GM12878 (cell line): ENCODE results near the gene POFUT2. TPM values are rescaled to one million over a fixed set of nuclear protein-coding genes. Genes with fewer than 3 reads are reported as not detected.

ENCODE experiments used
- ATAC-seq: fragments of 200-7000 bp; cut with Tn5 transposase; 3 replicates; pipeline ENCODE4 v1.9.1; 2020; ENCODE audit warnings: mild to moderate bottlenecking, moderate library complexity
- BruUV-seq: library from RNA; stranded (reverse); fragments of 400-500 nt; replicated peaks from 2 replicates; lab custom pipeline; 2021; lab: Mats Ljungman, UMichigan
- CTCF ChIA-PET: fragments of 300-600 bp; sonication (Branson Sonifier 250); formaldehyde crosslinking; extraction: SDS; loops from one replicate; lab custom pipeline; 2021; ENCODE audit warnings: inconsistent platforms; lab: Yijun Ruan, JAX
- POLR2A ChIA-PET: fragments of 350-600 bp; formaldehyde crosslinking; extraction: SDS; loops from one replicate; lab custom pipeline; 2021; ENCODE audit warnings: inconsistent platforms; lab: Charles Lee
- RAD21 ChIA-PET: fragments of 300-600 bp; sonication (Branson Sonifier 250); formaldehyde crosslinking; loops from one replicate; lab custom pipeline; 2023; ENCODE audit warnings: antibody characterized with exemption; ENCODE audit not compliant: unreplicated experiment; lab: Charles Lee
- SMC1A ChIA-PET: fragments of 300-600 bp; sonication (Branson Sonifier 250); formaldehyde crosslinking; loops from one replicate; lab custom pipeline; 2023; ENCODE audit not compliant: unreplicated experiment, uncharacterized antibody; lab: Charles Lee
- DNase-seq: peaks from one replicate; pipeline ENCODE4 v3.0.0-alpha.2; 2011; ENCODE audit warnings: low read depth, low spot score
- FAIRE-seq: peaks from 3 replicates; lab custom pipeline; 2011; peaks lifted over from hg19 to GRCh38; lab: Jason Lieb, UNC
- H2AFZ ChIP-seq: 2 replicates; pipeline ENCODE4 v1.6.0; 2011; ENCODE audit warnings: low read depth, low read length, control low read depth; ENCODE audit not compliant: control insufficient read depth
- H3K27ac ChIP-seq: 2 replicates; pipeline ENCODE4 v1.5.1; 2011; ENCODE audit warnings: control low read depth; ENCODE audit not compliant: control insufficient read depth, insufficient read depth
- H3K27me3 ChIP-seq, 2 experiments: replicated peaks in 1 of 2; 2 replicates each; pipeline versions ENCODE4 v1.6.0 to v1.6.1; 2011; ENCODE audit warnings: low read length in 1 of 2; ENCODE audit not compliant: control insufficient read depth in 2 of 2, insufficient read depth in 2 of 2
- H3K36me3 ChIP-seq, 2 experiments: 2 replicates each; pipeline ENCODE4 v1.5.1; 2011; ENCODE audit warnings: low read length in 1 of 2; ENCODE audit not compliant: control insufficient read depth in 2 of 2, insufficient read depth in 2 of 2
- H3K4me1 ChIP-seq: 2 replicates; pipeline ENCODE4 v1.6.1; 2011; ENCODE audit warnings: mild to moderate bottlenecking, low read length, moderate library complexity, mixed read lengths; ENCODE audit not compliant: control insufficient read depth, insufficient read depth
- H3K4me2 ChIP-seq: 2 replicates; pipeline ENCODE4 v1.6.0; 2011; ENCODE audit warnings: control low read depth; ENCODE audit not compliant: control insufficient read depth, insufficient read depth
- H3K4me3 ChIP-seq: fragments of 200-600 bp; sonication (generic); 2 replicates; pipeline ENCODE4 v1.5.1; 2016
- H3K79me2 ChIP-seq: 2 replicates; pipeline ENCODE4 v1.6.0; 2011; ENCODE audit warnings: low read length; ENCODE audit not compliant: control insufficient read depth, insufficient read depth
- H3K9ac ChIP-seq: 2 replicates; pipeline ENCODE4 v1.8.0; 2011; ENCODE audit warnings: low read length, control low read depth, mixed read lengths; ENCODE audit not compliant: control insufficient read depth, insufficient read depth
- H3K9me3 ChIP-seq: replicated peaks from 3 replicates; pipeline ENCODE4 v1.5.1; 2011; ENCODE audit warnings: mild to moderate bottlenecking, low read length; ENCODE audit not compliant: control insufficient read depth, insufficient read depth
- H4K20me1 ChIP-seq: 2 replicates; pipeline ENCODE4 v1.6.0; 2011; ENCODE audit not compliant: control insufficient read depth, insufficient read depth
- DPF2 ChIP-seq: fragments of 450-650 bp; IDR thresholded peaks from 2 replicates; pipeline ENCODE4 v1.6.1; 2017; ENCODE audit warnings: mild to moderate bottlenecking
- FOXK2 ChIP-seq: fragments of 450-650 bp; IDR thresholded peaks from 2 replicates; pipeline ENCODE4 v1.6.1; 2017; ENCODE audit warnings: mild to moderate bottlenecking, moderate library complexity
- MYB ChIP-seq: fragments of 150-350 bp; IDR thresholded peaks from 2 replicates; pipeline ENCODE4 v1.6.1; 2014; ENCODE audit warnings: mild to moderate bottlenecking, low read depth, low read length, borderline replicate concordance
- MYC ChIP-seq: IDR thresholded peaks from 2 replicates; pipeline ENCODE4 v1.6.1; 2011; ENCODE audit warnings: mild to moderate bottlenecking, low read length, moderate library complexity, inconsistent platforms; ENCODE audit not compliant: insufficient read depth, insufficient replicate concordance, insufficient read length, severe bottlenecking
- NFYB ChIP-seq: IDR thresholded peaks from 2 replicates; pipeline ENCODE4 v1.6.1; 2011; ENCODE audit warnings: low read depth, mild to moderate bottlenecking, low read length, improper control_type of control experiment, moderate library complexity; ENCODE audit not compliant: insufficient read depth
- NR2C1 ChIP-seq: fragments of 450-650 bp; IDR thresholded peaks from 2 replicates; pipeline ENCODE4 v1.6.1; 2017; ENCODE audit warnings: antibody characterized with exemption, mild to moderate bottlenecking, moderate library complexity
- NR2F1 ChIP-seq: fragments of 450-650 bp; conservative IDR thresholded peaks from 2 replicates; pipeline ENCODE4 v1.6.1; 2017; ENCODE audit warnings: mild to moderate bottlenecking
- POLR2AphosphoS5 ChIP-seq: IDR thresholded peaks from 2 replicates; pipeline ENCODE4 v1.6.1; 2011; ENCODE audit warnings: mild to moderate bottlenecking, low read length, inconsistent platforms
- RCOR1 ChIP-seq: conservative IDR thresholded peaks from 2 replicates; pipeline ENCODE4 v1.6.1; 2012; ENCODE audit warnings: low read depth, low read length, improper control_type of control experiment
- SMARCA5 ChIP-seq: fragments of 450-650 bp; IDR thresholded peaks from 2 replicates; pipeline ENCODE4 v1.6.1; 2017; ENCODE audit warnings: mild to moderate bottlenecking
- TCF12 ChIP-seq: IDR thresholded peaks from 2 replicates; pipeline ENCODE4 v1.6.1; 2011; ENCODE audit warnings: low read depth, mild to moderate bottlenecking, low read length
- ZNF24 ChIP-seq: fragments of 450-650 bp; IDR thresholded peaks from 2 replicates; pipeline ENCODE4 v1.6.1; 2017; ENCODE audit warnings: antibody characterized with exemption, mild to moderate bottlenecking
- ZNF622 ChIP-seq: fragments of 450-650 bp; IDR thresholded peaks from 2 replicates; pipeline ENCODE4 v1.6.1; 2017; ENCODE audit warnings: mild to moderate bottlenecking, inconsistent platforms
- WGBS: methylation state at CpG from one replicate; pipeline ENCODE4 v1.1.6; 2016; ENCODE audit warnings: low lambda C conversion rate; ENCODE audit not compliant: insufficient replicate concordance, insufficient coverage; ENCODE audit errors: missing lambda C conversion rate; 5-methylcytosine and 5-hydroxymethylcytosine counted together
- in situ Hi-C: fragments of 300-500 bp; cut with MboI; formaldehyde crosslinking; loops from 9 replicates; pipeline ENCODE4 v1.14.3; 2018; ENCODE audit warnings: mixed read lengths
- intact Hi-C: fragments of 100-400 bp; cut with micrococcal nuclease; formaldehyde crosslinking; loops from one replicate; pipeline ENCODE4 v1.14.2; 2022; ENCODE audit not compliant: unreplicated experiment
- polyA plus RNA-seq, 11 experiments: library from polyadenylated mRNA; depleted of rRNA in 4 of 11; unstranded in 6 of 11; stranded (reverse) in 5 of 11; fragments of >200 nt; fragmentation: Nextera tagmentation in 4 of 11; fragmentation: Illumina TruSeq in 1 of 11; extraction: Ambion mirVana in 4 of 11; extraction: Trizol in 1 of 11; gene quantifications; 1 replicate in 1 of 11; 2 replicates in 10 of 11; pipeline versions ENCODE4 v1.2.1 to v1.2.3, GENCODE V29; 2011 to 2016; ENCODE audit warnings: inconsistent platforms in 2 of 11, missing spikeins in 2 of 11, low read depth in 1 of 11
- total RNA-seq, 4 experiments: library from RNA; depleted of rRNA in 3 of 4; stranded (reverse); fragments of >200 nt in 3 of 4; fragmentation: Illumina TruSeq in 1 of 4; extraction: Trizol in 1 of 4; gene quantifications; 2 replicates each; pipeline versions ENCODE4 v1.2.1 to v1.2.3, GENCODE V29; 2013 to 2021
- TF ChIP-seq, protein P1 (sequence below): fragments of 450-650 bp; formaldehyde crosslinking; IDR thresholded peaks from 2 replicates; pipeline ENCODE4 v1.5.0; 2022; ENCODE audit warnings: mild to moderate bottlenecking, missing genetic modification characterization
- TF ChIP-seq, protein P2 (sequence below): fragments of 450-650 bp; conservative IDR thresholded peaks from 2 replicates; pipeline ENCODE4 v1.6.1; 2017; ENCODE audit warnings: mild to moderate bottlenecking, moderate library complexity
- TF ChIP-seq, protein P3 (sequence below): fragments of 450-650 bp; IDR thresholded peaks from 2 replicates; pipeline ENCODE4 v1.6.1; 2017; ENCODE audit warnings: low read depth, mild to moderate bottlenecking, moderate library complexity

POFUT2 gene
- total and polyA plus RNA-seq, 10 of the 15 experiments (the other 5 are each of a cell fraction or from before 2014, with no cell fraction given) = 1.2 to 15.1 (median 6.8) TPM

GRCh38 chr21:45223236-45224185 lies 64.2 kb downstream of the POFUT2 start (continued):
- no peak for TF ChIP-seq POLR2AphosphoS5
- TF ChIP-seq, protein P1, sequence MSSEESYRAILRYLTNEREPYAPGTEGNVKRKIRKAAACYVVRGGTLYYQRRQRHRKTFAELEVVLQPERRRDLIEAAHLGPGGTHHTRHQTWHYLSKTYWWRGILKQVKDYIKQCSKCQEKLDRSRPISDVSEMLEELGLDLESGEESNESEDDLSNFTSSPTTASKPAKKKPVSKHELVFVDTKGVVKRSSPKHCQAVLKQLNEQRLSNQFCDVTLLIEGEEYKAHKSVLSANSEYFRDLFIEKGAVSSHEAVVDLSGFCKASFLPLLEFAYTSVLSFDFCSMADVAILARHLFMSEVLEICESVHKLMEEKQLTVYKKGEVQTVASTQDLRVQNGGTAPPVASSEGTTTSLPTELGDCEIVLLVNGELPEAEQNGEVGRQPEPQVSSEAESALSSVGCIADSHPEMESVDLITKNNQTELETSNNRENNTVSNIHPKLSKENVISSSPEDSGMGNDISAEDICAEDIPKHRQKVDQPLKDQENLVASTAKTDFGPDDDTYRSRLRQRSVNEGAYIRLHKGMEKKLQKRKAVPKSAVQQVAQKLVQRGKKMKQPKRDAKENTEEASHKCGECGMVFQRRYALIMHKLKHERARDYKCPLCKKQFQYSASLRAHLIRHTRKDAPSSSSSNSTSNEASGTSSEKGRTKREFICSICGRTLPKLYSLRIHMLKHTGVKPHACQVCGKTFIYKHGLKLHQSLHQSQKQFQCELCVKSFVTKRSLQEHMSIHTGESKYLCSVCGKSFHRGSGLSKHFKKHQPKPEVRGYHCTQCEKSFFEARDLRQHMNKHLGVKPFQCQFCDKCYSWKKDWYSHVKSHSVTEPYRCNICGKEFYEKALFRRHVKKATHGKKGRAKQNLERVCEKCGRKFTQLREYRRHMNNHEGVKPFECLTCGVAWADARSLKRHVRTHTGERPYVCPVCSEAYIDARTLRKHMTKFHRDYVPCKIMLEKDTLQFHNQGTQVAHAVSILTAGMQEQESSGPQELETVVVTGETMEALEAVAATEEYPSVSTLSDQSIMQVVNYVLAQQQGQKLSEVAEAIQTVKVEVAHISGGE (CRISPR knock-in tag) = no peak

GRCh38 chr21:45222001-45222400 lies 65.7 kb downstream of the POFUT2 start:
- DNase-seq = no peak
- Histone ChIP-seq H3K4me2 (no peak overlapping the region), H3K4me1 (no peaks in the 10 kb centered on the region), H3K4me3 (no peak overlapping the region), H3K36me3 (no peaks in the 10 kb centered on the region), H2AFZ (no peak overlapping the region), H3K9me3 (peaks cover 4% of the 10 kb centered on the region; the same call in 2 of the 3 replicates), H3K27me3 (no peaks in the 10 kb centered on the region), H3K79me2 (no peaks in the 10 kb centered on the region), H3K27ac (no peak overlapping the region), H3K9ac (no peak overlapping the region), H4K20me1 (no peaks in the 10 kb centered on the region)
- POLR2A ChIA-PET = no interaction called here
- 47% methylated on average over 15 of the region's 15 CpGs for WGBS
- BruUV-seq = no TSS peak
- CTCF ChIA-PET = no interaction called here
- ATAC-seq = no peak
- in situ Hi-C loops (no loop called here), intact Hi-C loops (no loop called here)
- SMC1A ChIA-PET = no interaction called here
- no peak for FAIRE-seq
- RAD21 ChIA-PET = no interaction called here
- TF ChIP-seq NFYB (no peak), ZNF622 (no peak), DPF2 (no peak), MYC (no peak), RCOR1 (no peak), NR2F1 (no peak), MYB (no peak), ZNF24 (no peak), FOXK2 (no peak), SMARCA5 (no peak), NR2C1 (no peak), TCF12 (no peak)
- TF ChIP-seq, protein P2, sequence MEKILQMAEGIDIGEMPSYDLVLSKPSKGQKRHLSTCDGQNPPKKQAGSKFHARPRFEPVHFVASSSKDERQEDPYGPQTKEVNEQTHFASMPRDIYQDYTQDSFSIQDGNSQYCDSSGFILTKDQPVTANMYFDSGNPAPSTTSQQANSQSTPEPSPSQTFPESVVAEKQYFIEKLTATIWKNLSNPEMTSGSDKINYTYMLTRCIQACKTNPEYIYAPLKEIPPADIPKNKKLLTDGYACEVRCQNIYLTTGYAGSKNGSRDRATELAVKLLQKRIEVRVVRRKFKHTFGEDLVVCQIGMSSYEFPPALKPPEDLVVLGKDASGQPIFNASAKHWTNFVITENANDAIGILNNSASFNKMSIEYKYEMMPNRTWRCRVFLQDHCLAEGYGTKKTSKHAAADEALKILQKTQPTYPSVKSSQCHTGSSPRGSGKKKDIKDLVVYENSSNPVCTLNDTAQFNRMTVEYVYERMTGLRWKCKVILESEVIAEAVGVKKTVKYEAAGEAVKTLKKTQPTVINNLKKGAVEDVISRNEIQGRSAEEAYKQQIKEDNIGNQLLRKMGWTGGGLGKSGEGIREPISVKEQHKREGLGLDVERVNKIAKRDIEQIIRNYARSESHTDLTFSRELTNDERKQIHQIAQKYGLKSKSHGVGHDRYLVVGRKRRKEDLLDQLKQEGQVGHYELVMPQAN = no peak
- TF ChIP-seq, protein P3, sequence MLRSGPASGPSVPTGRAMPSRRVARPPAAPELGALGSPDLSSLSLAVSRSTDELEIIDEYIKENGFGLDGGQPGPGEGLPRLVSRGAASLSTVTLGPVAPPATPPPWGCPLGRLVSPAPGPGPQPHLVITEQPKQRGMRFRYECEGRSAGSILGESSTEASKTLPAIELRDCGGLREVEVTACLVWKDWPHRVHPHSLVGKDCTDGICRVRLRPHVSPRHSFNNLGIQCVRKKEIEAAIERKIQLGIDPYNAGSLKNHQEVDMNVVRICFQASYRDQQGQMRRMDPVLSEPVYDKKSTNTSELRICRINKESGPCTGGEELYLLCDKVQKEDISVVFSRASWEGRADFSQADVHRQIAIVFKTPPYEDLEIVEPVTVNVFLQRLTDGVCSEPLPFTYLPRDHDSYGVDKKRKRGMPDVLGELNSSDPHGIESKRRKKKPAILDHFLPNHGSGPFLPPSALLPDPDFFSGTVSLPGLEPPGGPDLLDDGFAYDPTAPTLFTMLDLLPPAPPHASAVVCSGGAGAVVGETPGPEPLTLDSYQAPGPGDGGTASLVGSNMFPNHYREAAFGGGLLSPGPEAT = no peak
